GM12872 (cell line): Measurements from ENCODE around the gene PTOV1.

ENCODE experiments used
- CTCF ChIP-seq: IDR thresholded peaks from 3 replicates; pipeline ENCODE4 v1.5.1; 2011; ENCODE audit warnings: low read depth, mild to moderate bottlenecking, low read length, moderate library complexity; ENCODE audit not compliant: insufficient read depth

Gene PTOV1

GRCh38 chr19:49858088-49858985 lies 7.4 kb downstream of the PTOV1 start:
- no peak for TF ChIP-seq CTCF

GRCh38 chr19:49859682-49860335 lies 8.8 kb downstream of the PTOV1 start:
- TF ChIP-seq CTCF = no peak

- TF ChIP-seq CTCF = no peak
These were observed 9.6 kb downstream of the PTOV1 start for GRCh38 chr19:49860336-49861102.

GRCh38 chr19:49861107-49861506 lies 10.1 kb downstream of the PTOV1 start:
- TF ChIP-seq CTCF = no peak

- no peak for TF ChIP-seq CTCF
These were observed 10.8 kb downstream of the PTOV1 start for GRCh38 chr19:49861541-49862378.

GRCh38 chr19:49862391-49863253 lies 11.7 kb downstream of the PTOV1 start:
- TF ChIP-seq CTCF = peak; percentile 20; the same call in 1 of the 3 replicates
